GM21526 (cell line): ENCODE measurements around the gene IGSF21.

Source experiments
- ATAC-seq: cut with Tn5 transposase; IDR thresholded peaks from one replicate; pipeline ENCODE4 v1.9.1; 2021; ENCODE audit warnings: moderate library complexity; ENCODE audit not compliant: unreplicated experiment, low FRiP score

IGSF21 gene

GRCh38 chr1:18118078-18118477 is 10.5 kb downstream of the IGSF21 start:
- ATAC-seq = no peak

DNA sequence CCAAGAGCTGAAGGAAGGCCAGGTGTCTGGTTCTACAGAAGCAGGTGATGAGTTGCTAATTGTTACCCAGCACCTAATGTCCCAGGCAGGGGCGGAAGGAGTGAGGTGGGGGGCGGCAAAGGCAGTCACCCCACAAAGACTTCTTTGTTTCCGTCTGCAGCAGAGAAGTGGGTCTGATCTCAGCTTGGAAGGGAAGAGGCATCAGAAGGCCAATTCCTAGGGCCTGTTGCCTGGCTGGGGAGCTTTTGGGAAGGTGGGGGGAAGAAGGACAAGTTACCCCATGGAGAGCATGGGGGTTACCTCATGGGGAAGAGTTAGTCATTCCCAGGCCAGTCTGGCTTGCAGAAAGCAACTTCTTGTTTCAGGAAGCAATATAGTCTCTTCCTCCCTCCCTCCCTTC is 10.9 kb downstream of the IGSF21 start:
- ATAC-seq = no peak

GRCh38 chr1:18119289-18119688 is 11.7 kb downstream of the IGSF21 start:
- no peak for ATAC-seq

GRCh38 chr1:18119771-18120377 is 12.3 kb downstream of the IGSF21 start:
- no peak for ATAC-seq

GRCh38 chr1:18120638-18121037 is 13.0 kb downstream of the IGSF21 start:
- no peak for ATAC-seq

- no peak for ATAC-seq
These were observed 13.6 kb downstream of the IGSF21 start for GRCh38 chr1:18121072-18121820.

- no peak for ATAC-seq
These were observed 15.9 kb downstream of the IGSF21 start for GRCh38 chr1:18123467-18123992.

DNA sequence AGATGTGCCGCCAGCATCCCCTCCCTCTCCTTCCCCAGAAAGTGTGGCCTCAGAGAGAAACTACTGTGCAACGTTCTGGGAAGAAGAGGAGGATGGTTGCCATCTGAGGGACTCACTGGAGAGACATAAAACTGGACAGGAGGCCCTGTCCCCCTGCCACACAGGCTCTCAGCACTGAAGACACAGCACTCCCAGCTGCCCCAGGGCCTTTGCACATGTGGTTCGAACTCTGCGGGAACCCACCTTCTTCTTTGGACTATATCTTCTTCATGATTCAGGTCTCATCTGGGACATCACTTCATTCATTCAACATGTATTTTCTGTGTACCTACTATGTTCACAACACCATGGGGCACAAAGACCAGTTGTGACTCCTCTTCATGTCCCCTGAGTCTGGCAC is 17.4 kb downstream of the IGSF21 start:
- ATAC-seq = no peak

DNA sequence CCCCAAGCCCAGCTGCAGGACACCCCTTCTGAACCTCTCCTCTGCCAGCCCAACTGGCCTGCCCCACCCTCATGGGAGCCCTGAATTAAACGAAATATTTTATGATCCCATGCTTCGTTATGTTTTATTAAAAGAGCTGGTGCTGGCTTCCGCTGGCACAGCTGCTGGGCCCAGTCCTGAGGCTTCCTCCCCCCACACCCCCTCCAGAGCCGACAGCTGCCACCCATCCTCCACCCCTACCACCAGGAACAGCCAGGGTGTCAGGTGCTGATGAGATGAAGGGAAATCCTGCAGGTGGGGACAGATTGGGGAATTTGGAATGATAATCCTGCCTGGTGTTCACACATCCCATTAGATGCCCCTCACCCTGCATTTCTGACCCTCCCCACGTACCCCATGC is 19.0 kb downstream of the IGSF21 start:
- no peak for ATAC-seq

- ATAC-seq = no peak
These were observed 20.7 kb downstream of the IGSF21 start for GRCh38 chr1:18128298-18128697.

DNA sequence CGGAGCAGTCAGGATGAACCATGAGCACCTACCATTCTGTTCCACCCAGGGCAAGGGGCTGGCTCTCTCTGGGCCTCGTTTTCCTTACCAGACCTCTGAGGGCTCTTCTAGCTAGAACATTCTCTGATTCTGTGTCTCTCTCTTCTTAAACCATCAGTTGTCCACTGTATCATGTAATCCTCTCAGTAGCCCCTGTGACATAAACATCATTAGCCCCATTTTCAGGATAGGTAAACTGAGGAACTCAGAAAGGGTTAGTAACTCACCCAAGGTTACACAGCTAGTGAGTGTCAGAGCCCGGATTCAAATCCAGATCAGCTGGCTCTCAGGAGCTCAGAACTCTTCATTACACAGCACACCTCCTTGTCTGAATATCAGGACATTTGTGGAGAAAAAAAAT is 22.8 kb downstream of the IGSF21 start:
- ATAC-seq = no peak

- no peak for ATAC-seq
These were observed 24.6 kb downstream of the IGSF21 start for GRCh38 chr1:18132022-18132710.

DNA sequence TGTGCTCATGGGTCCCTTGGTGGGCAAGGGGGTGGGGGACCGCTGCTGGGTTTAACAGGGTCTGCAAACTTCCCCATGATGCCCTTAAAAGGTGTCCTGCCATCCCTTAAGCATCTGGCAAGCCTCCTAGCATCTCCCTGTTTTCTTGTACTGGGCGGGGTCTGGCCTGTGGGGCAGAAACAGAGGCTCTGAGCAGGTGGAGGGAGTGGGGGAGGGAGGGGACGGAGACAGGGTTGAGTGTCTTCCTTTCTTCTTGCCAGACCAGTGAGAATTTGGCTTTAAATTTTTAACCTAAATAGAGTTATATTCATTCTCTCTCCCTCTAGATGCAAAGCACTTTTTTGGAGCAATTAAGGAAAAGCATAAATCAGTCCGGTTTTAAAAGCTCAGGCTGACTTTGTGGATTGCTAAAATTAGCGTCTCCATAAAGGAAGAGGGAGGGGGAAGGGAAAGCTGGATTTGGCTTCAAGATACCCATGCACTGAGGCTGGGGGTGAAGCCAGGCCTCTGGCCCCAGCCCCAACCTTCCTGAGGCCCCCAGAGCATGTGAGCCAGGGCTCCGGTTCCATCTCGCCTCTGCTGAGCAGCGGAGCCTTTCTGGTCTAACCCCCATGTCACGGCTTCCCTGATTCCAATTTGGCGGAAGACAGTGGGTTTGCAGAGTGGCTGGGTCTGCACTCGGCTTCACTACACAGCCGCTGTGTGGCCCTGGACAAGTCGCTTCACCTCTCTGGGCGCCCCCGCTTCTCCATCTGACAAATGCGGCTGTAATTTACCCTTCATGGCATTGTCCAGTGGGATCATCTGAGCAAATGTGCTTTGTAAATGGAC is 25.3 kb downstream of the IGSF21 start:
- ATAC-seq = no peak

GRCh38 chr1:18134324-18135046 is 26.9 kb downstream of the IGSF21 start:
- ATAC-seq = no peak

- ATAC-seq = no peak
These were observed 30.3 kb downstream of the IGSF21 start for GRCh38 chr1:18137759-18138345.

DNA sequence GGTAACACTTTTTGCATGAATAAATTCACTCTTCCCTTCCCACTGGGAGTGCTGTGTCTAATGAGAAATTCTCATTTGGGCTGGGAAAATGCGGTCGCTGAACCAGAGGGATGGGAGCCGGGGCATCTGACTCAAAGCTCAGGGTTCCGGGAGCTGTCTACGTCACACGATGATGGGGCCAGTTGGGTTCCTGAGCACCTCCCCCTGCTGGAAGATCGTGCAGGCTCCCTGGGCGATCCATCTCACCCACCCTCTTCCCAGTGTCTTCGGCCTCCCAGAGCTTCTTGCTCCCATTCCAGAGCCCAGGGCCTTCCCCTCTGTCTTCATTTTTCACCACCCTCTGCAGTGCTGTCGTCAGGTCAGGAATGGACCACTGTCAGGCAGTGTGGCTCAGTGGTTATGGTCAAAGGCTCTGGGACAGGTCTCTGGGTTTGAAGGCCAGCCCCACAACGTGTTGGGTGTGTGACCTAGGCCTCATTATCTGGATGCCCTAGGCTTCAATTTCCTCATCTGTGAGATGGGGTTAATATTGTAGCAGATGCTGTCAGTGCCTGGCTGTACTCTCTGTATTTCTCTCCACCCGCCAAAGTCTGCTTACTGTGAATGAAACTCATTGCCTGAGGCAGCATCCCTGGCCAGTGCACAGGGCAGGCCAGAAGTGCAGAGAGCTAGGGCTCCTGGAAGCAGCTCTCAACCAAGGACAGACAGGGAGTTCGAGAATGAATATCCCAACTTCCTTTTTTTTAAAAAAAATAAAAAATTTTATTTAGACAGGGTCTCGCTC is 31.8 kb downstream of the IGSF21 start:
- ATAC-seq = no peak

DNA sequence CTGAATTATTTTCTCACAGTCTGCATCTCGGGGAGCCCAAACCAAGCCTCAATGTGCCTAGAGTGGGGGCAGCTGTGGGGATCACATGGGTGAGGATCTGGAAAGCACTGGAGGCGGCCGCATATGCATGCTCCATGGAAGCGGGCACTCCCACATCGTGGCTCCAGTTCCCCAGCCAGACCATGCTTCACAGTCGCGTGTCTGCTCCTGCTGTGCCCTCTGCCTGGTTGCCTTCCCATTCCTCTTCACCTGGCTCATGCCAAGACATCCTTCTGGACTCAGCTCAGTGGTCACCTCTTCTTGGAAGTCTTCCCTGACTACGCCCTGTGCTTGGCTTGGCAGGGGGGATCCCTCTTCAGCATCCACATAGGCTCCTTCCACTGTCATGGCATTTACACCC is 32.8 kb downstream of the IGSF21 start:
- ATAC-seq = no peak

DNA sequence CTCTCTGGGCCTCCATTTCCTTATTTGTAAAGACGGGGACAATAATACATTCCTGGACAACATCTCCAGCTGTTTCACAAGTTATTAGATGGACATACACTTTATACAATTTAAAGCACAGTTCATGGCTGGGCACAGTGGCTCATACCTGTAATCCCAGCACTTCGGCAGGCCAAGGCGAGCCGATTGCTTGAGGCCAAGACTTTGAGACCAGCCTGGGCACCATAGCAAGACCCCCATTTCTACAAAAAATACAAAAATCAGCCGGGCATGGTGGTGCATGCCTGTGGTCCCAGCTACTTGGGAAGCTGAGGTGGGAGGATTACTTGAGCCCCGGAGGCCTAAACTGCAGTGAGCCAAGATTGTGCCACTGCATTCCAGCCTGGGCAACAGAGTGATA is 34.1 kb downstream of the IGSF21 start:
- no peak for ATAC-seq

DNA sequence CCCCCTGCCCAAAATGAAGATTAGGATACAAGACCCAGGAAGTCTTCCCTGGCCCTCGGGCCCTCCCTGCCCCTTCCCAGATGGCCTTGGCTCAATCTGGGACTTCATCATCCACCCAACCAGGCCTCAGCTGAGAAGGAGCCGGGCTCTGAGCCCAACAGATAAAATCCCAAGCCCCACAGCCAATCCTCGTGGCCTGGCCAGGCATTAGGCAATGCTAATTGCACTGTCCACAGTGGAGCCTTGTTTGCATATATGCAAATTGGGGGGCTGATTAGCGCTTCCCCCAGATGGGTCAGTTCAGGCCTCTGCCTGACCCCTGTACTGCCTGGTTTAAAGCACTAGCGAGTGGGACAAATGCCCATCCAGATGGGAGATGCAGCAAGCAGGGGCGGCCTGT is 34.9 kb downstream of the IGSF21 start:
- ATAC-seq = no peak
